GM18526 (cell line): ENCODE measurements around the gene RALA.

Experiments
- POLR2A ChIP-seq: IDR thresholded peaks from 3 replicates; pipeline ENCODE4 v1.6.1; 2011; ENCODE audit not compliant: insufficient read length; ENCODE audit errors: extremely low read depth

The RALA gene

GRCh38 chr7:39750253-39751077, 127.1 kb downstream of the RALA start:
- TF ChIP-seq POLR2A, result no peak

- no peak for TF ChIP-seq POLR2A
These were observed 130.5 kb downstream of the RALA start for GRCh38 chr7:39753823-39754325.

- no peak for TF ChIP-seq POLR2A
These were observed 131.2 kb downstream of the RALA start for GRCh38 chr7:39754326-39755120.

GRCh38 chr7:39757604-39758003, 134.2 kb downstream of the RALA start:
- TF ChIP-seq POLR2A, result no peak
